ENCODE results near the gene USP20.

- TF ChIP-seq ZNF70 (CRISPR knock-in tag; IDR thresholded peaks at IDR 0.05) (no peak), TOX (CRISPR knock-in tag; IDR thresholded peaks at IDR 0.05; ENCODE audit: borderline replicate concordance) (no peak), CREB5 (CRISPR knock-in tag; IDR thresholded peaks at IDR 0.05; ENCODE audit: low read depth) (no peak)
Measured at GRCh38 chr9:129785866-129786265, 49.4 kb upstream of the USP20 start.
